MV-4-11 (cell line): ENCODE measurements around the gene SLC2A13.
A peak's percentile ranks its signal among the peaks of the same experiment; 100 is the strongest.
"Not testable (repeated sequence)": the region's sequence is repeated elsewhere in the genome, so short reads cannot be mapped to it uniquely, and the experiment has no call there.

Source experiments
- DNase-seq: peaks from one replicate; lab custom pipeline; 2025; lab: John Stamatoyannopoulos, UW

SLC2A13 gene

DNA sequence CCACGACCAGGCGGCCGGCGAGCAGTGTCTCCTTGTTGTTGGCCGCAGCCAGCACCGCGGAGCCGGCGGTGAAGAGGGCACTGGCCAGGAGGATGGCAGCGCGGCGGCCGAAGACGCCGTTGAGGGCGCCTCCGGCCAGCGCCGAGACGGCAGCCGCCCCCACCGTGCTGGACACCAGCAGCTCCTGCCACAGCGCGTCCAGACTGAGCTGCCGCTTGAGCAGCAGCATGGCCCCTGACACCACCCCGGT, 691 bp downstream of the SLC2A13 start:
- DNase-seq, result peak; percentile 39

DNA sequence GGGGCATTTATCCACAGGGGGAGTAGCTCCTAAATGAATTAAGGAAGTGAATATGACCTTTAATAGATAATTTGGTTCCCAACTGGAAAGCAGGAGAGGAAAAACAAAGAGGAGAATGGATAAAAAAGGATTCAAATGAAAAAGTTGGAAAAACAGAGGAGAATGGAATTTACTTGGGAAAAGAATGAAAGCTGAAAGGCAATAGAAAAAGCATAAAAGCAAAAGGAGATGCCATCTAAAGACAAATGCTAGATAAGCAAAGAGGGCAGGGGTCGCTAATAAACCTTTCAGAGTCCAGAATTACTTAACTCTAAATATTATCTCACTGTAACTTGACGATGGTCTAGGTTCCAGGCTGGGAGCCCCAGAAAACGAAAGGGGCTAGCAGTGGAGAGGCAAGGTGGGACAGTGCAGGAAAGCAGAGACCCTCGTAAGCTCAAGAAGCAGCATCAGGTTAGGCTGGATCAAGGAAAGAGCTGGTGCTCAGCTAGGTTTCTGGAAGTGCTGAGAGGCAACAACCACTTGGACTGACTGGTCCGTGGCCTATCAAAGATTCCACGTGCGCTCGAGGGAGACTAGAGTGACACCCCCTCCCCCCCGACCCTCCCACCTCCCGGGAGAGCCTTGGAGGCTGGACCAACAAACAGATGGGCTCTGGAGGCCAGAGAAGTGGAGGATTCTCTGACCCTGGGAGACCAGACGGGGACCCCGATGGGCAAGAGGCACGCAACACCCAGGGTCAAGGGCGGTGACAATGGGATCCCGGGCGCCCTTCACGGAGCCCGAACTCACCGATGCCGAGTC, 1.2 kb downstream of the SLC2A13 start:
- no peak for DNase-seq

- DNase-seq, result no peak
Measured at GRCh38 chr12:40103043-40103442, 2.8 kb downstream of the SLC2A13 start.

DNA sequence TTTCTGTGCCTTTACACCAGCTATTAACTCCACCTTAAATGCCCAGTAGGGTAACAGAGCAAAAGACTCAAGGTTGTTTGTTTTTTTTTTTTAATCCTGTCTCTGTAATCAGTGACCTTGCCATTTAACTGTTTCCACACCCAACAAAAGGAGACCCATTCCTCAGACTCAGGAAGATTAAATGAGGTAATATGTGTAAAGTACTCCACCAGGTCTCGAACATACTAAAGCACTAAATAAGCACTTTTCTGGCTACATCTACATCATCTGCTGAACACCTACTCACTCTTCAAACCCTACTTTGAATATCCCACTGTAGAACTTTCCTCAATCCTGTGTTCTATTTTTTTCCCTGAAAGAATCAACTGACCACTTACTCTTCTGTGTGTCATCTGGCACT, 4.1 kb downstream of the SLC2A13 start:
- DNase-seq, result no peak

GRCh38 chr12:40099423-40099853, 6.4 kb downstream of the SLC2A13 start:
- DNase-seq, result peak; percentile 15

- DNase-seq, result no peak
Measured at GRCh38 chr12:40098406-40099145, 7.3 kb downstream of the SLC2A13 start.

GRCh38 chr12:40093512-40093911, 12.4 kb downstream of the SLC2A13 start:
- DNase-seq, result no peak

DNA sequence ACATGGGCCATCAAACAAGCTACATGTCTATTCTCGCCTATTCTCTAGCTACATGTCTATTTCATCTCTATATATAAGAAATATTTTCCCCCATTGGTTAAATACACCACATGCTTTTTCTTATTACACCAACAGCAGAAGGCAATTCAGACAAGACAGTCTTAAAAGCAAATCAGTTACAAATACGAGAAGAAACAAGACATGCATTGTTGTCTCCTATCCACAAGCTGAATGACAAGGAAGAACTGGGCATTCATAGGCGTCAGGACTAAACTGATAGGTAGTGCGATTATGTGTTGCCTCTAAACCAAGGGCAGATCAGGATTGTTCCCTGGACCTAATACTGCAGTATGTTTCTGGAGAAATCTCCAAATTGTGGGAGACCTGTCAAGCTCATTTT, 19.4 kb downstream of the SLC2A13 start:
- no peak for DNase-seq

DNA sequence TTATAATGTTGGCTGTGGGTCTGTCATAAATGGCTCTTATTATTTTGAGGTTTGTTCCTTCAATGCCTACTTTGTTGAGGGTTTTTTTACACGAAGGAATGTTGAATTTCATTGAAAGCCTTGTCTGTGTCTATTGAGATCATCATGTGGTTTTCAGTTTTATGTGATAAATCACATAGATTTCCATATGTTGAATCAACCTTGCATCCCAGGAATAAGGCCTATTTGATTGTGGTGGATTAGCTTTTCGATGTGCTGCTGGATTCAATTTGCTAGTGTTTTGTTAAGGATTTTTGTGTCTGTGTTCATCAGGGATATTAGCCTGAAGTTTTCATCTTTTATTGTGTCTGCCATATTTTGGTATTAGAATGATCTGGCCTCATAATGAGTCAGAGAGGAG, 27.6 kb downstream of the SLC2A13 start:
- no peak for DNase-seq

DNA sequence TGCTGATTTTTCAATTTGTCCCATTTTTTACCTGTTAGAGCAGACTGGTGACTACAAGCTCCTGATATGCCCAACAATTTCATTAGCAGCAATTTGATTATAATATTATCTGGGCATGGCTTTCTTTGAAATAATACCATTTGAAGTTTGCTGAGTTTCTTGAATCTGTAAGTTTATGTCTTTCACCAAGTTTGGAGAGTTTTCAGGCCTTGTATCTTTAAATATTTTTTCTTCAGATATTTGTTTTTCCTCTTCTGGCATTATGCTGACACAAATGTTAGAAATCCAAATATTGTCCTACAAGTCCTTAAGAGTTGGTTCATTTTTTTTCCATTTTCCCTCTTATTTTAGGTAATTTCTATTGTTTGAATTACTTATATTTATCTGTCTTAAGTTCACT, 30.4 kb downstream of the SLC2A13 start:
- DNase-seq, result no peak

GRCh38 chr12:40068416-40068815, 37.5 kb downstream of the SLC2A13 start:
- no peak for DNase-seq

GRCh38 chr12:40065636-40066035, 40.2 kb downstream of the SLC2A13 start:
- DNase-seq, result no peak

DNA sequence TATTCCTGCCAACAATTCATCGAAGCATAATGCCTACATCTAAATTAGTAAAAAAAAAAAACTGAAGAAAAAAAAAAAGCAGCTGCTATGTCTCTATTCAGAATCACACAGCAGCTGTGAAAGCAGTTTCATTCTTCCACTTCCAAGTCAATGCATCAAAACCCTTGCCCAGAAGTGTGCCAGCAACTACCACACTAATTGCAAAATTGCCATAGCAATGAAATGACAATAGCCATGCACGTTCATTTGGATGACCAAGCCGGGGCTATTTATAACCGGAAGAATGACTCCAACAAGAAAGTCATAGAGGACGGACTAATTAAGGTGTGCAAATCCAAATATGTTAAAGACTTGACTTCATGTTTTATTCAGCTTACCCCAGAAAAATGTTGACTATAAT, 42.5 kb downstream of the SLC2A13 start:
- no peak for DNase-seq

GRCh38 chr12:40058721-40059190, 47.1 kb downstream of the SLC2A13 start:
- DNase-seq, result no peak

GRCh38 chr12:40056373-40056772, 49.5 kb downstream of the SLC2A13 start:
- no peak for DNase-seq

DNA sequence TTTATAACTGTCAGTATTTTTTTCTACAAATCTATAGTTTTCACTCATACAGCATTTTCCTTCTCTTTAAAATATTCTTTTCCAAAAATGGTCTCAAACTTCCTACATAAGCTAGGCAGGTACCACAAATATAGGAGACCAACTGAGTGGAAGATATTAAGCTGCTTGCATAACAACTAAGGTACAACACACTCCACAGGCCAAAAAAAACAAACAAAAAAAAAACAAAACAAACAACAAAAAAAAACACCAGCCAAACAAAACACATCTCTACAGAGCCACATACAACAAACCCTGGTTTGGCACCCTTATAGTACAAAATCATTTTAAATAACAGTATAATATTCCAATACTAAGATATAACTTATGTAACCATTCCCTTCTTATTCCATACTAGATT, 50.1 kb downstream of the SLC2A13 start:
- no peak for DNase-seq

- DNase-seq, result no peak
Measured at GRCh38 chr12:40055228-40055579, 50.7 kb downstream of the SLC2A13 start.

DNA sequence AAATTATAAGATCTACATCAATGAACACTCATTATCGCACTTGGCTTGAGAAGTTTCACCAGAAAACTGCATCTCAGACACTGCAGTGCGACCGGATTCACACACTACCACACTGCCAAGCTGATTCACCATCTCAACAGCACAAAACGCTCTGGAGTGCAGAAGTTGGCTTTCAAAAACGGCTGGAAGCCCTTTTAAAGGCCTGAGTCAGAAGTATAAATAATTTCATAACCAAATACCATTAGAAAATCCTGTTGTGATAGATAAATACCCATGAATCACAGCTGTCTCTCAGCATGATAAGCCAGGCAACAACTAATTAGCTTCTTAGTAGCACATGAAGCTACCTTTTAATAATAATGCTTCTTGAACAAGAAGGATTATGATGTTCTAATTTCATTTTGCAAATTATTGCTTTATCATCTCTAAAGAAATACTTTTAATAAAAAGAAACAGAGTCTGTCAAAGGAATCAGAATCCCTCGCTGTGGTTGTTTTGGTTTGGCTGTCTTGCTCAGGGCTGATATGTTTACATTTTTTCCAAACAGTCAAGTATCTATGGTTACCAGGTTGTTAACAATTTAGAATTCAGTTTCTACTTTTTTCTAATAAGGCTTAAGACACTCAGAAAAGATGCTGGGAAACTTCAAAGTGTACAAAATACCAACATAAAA, 51.2 kb downstream of the SLC2A13 start:
- no peak for DNase-seq

- no peak for DNase-seq
Measured at GRCh38 chr12:40049268-40049667, 56.6 kb downstream of the SLC2A13 start.

GRCh38 chr12:40047002-40047401, 58.9 kb downstream of the SLC2A13 start:
- DNase-seq, result not testable (repeated sequence)

DNA sequence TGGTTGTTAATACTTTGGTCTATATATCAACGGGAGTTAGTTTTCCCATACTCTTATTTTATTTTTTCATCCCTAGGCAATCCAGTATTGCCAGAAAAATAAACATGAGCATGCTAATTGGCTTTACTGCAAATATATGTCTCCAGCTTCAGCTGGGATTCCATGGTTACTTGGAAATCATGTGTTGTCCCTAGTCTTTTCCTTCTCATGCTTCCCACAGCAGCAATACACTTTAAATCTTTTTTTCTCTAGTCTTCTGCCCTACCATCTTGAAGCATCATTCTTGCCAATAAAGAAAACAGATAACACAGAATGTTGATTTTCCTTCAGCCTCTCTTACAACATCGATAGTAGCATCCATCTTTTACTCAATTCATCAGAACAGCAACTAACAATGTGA, 60.2 kb downstream of the SLC2A13 start:
- DNase-seq, result no peak

- DNase-seq, result no peak
Measured at GRCh38 chr12:40044396-40044795, 61.5 kb downstream of the SLC2A13 start.

GRCh38 chr12:40039598-40039997, 66.3 kb downstream of the SLC2A13 start:
- DNase-seq, result no peak
